NCI-H1436 (cell line): Measurements from ENCODE around the gene ARHGAP12.

Experiments used
- DNase-seq: peaks from one replicate; lab custom pipeline; 2025; lab: John Stamatoyannopoulos, UW

Gene ARHGAP12

GRCh38 chr10:31876652-31877352, 51.8 kb downstream of the ARHGAP12 start:
- DNase-seq, result no peak

GRCh38 chr10:31875608-31876007, 53.0 kb downstream of the ARHGAP12 start:
- DNase-seq, result no peak

GRCh38 chr10:31873724-31874123, 54.9 kb downstream of the ARHGAP12 start:
- DNase-seq, result no peak

GRCh38 chr10:31871266-31872065, 57.2 kb downstream of the ARHGAP12 start:
- DNase-seq, result no peak

GRCh38 chr10:31867646-31868045, 61.0 kb downstream of the ARHGAP12 start:
- DNase-seq, result no peak

- DNase-seq, result no peak
Measured at GRCh38 chr10:31866118-31866670, 62.4 kb downstream of the ARHGAP12 start.

GRCh38 chr10:31864834-31865518, 63.7 kb downstream of the ARHGAP12 start:
- no peak for DNase-seq

GRCh38 chr10:31855033-31855432, 73.6 kb downstream of the ARHGAP12 start:
- DNase-seq, result no peak

- DNase-seq, result no peak
Measured at GRCh38 chr10:31853629-31854028, 75.0 kb downstream of the ARHGAP12 start.

GRCh38 chr10:31851216-31851615, 77.4 kb downstream of the ARHGAP12 start:
- no peak for DNase-seq

- no peak for DNase-seq
Measured at GRCh38 chr10:31847515-31847914, 81.1 kb downstream of the ARHGAP12 start.

- DNase-seq, result no peak
Measured at GRCh38 chr10:31838709-31839108, 89.9 kb downstream of the ARHGAP12 start.

- no peak for DNase-seq
Measured at GRCh38 chr10:31838065-31838464, 90.6 kb downstream of the ARHGAP12 start.

- no peak for DNase-seq
Measured at GRCh38 chr10:31836569-31837406, 91.8 kb downstream of the ARHGAP12 start.

- DNase-seq, result no peak
Measured at GRCh38 chr10:31833753-31834152, 94.9 kb downstream of the ARHGAP12 start.

GRCh38 chr10:31832261-31832660, 96.4 kb downstream of the ARHGAP12 start:
- no peak for DNase-seq

GRCh38 chr10:31830887-31831286, 97.7 kb downstream of the ARHGAP12 start:
- no peak for DNase-seq

- no peak for DNase-seq
Measured at GRCh38 chr10:31829776-31830175, 98.9 kb downstream of the ARHGAP12 start.

GRCh38 chr10:31823358-31823757, 105.3 kb downstream of the ARHGAP12 start:
- DNase-seq, result no peak

- no peak for DNase-seq
Measured at GRCh38 chr10:31822616-31823318, 105.9 kb downstream of the ARHGAP12 start.

GRCh38 chr10:31822150-31822549, 106.5 kb downstream of the ARHGAP12 start:
- no peak for DNase-seq
